Progenitor cell of endocrine pancreas (in vitro differentiated cells): ENCODE results near the gene LMX1B. TPM values are rescaled to one million over a fixed set of nuclear protein-coding genes. Genes with fewer than 3 reads are reported as not detected.
A peak's percentile ranks its signal among the peaks of the same experiment; 100 is the strongest.

Experiments
- DNase-seq: peaks from one replicate; pipeline ENCODE4 v3.0.0; 2021; ENCODE audit warnings: low spot score; ENCODE audit not compliant: unreplicated experiment
- H3K27ac Mint-ChIP-seq: 2 replicates; pipeline ENCODE4 v1.8.0; 2021; ENCODE audit warnings: mild to moderate bottlenecking, moderate library complexity, mixed read lengths
- H3K27me3 Mint-ChIP-seq: 2 replicates; pipeline ENCODE4 v1.8.0; 2021; ENCODE audit warnings: mixed read lengths
- H3K36me3 Mint-ChIP-seq: 2 replicates; pipeline ENCODE4 v1.8.0; 2022; ENCODE audit warnings: mixed read lengths; ENCODE audit not compliant: insufficient read depth
- H3K4me1 Mint-ChIP-seq: 2 replicates; pipeline ENCODE4 v1.8.0; 2021; ENCODE audit warnings: low read depth, mixed read lengths
- H3K4me3 Mint-ChIP-seq: 2 replicates; pipeline ENCODE4 v1.8.0; 2021; ENCODE audit warnings: low read depth, mild to moderate bottlenecking, moderate library complexity, mixed read lengths
- H3K9me3 Mint-ChIP-seq: 2 replicates; pipeline ENCODE4 v1.8.0; 2021; ENCODE audit warnings: low read depth, mixed read lengths
- CTCF ChIP-seq: fragments of 200-600 bp; sonication (generic); IDR thresholded peaks from one replicate; pipeline ENCODE4 v1.5.0; 2021; ENCODE audit warnings: antibody characterized with exemption, mild to moderate bottlenecking; ENCODE audit not compliant: unreplicated experiment
- total RNA-seq: library from RNA; stranded (reverse); gene quantifications from 2 replicates; pipeline ENCODE4 v1.2.1, GENCODE V29; 2021

LMX1B gene
- total RNA-seq, 1 donor from 2014 or later = 9.1 TPM

GRCh38 chr9:126646162-126646561, 32.4 kb downstream of the LMX1B start:
- TF ChIP-seq CTCF = no peak
- Mint-ChIP-seq H3K36me3 (no peaks in the 10 kb centered on the region), H3K27me3 (peaks cover 35% of the 10 kb centered on the region), H3K27ac (no peak overlapping the region), H3K9me3 (no peaks in the 10 kb centered on the region), H3K4me1 (peaks cover 74% of the 10 kb centered on the region), H3K4me3 (no peak overlapping the region)
- DNase-seq = no peak

GRCh38 chr9:126647585-126648411, 34.1 kb downstream of the LMX1B start:
- H3K4me3 Mint-ChIP-seq = no peak overlapping the region
- no peak for DNase-seq
- no peaks in the 10 kb centered on the region for H3K36me3 Mint-ChIP-seq
- H3K27me3 Mint-ChIP-seq = peaks cover 25% of the 10 kb centered on the region
- H3K27ac Mint-ChIP-seq = peak overlapping the region; percentile 21
- no peak for TF ChIP-seq CTCF
- peaks cover 71% of the 10 kb centered on the region for H3K4me1 Mint-ChIP-seq
- H3K9me3 Mint-ChIP-seq = no peaks in the 10 kb centered on the region

GRCh38 chr9:126649477-126649876, 35.7 kb downstream of the LMX1B start:
- Mint-ChIP-seq H3K4me1 (peaks cover 65% of the 10 kb centered on the region), H3K27ac (no peak overlapping the region), H3K9me3 (no peaks in the 10 kb centered on the region), H3K36me3 (no peaks in the 10 kb centered on the region), H3K4me3 (no peak overlapping the region), H3K27me3 (peaks cover 35% of the 10 kb centered on the region)
- TF ChIP-seq CTCF = no peak
- DNase-seq = no peak

GRCh38 chr9:126650404-126651341, 36.9 kb downstream of the LMX1B start:
- Mint-ChIP-seq H3K27me3 (peaks cover 47% of the 10 kb centered on the region), H3K9me3 (no peaks in the 10 kb centered on the region)

More at GRCh38 chr9:126650404-126651341, 36.9 kb downstream of the LMX1B start:
- Mint-ChIP-seq H3K4me1 (peaks cover 54% of the 10 kb centered on the region), H3K27ac (no peak overlapping the region), H3K36me3 (no peaks in the 10 kb centered on the region), H3K4me3 (no peak overlapping the region)
- no peak for DNase-seq
- TF ChIP-seq CTCF = no peak
